Lower leg skin (tissue), 3 donors: ENCODE results near the gene STEAP2.

ENCODE experiments used
- CTCF ChIP-seq, 3 donors: fragments of 450-650 bp; IDR thresholded peaks; one replicate each; pipeline ENCODE4 v1.5.1; 2016; ENCODE audit warnings: antibody characterized with exemption in 3 of 3, mild to moderate bottlenecking in 3 of 3, moderate library complexity in 2 of 3
- POLR2A ChIP-seq, 2 donors: fragments of 450-650 bp; IDR thresholded peaks; one replicate each; pipeline ENCODE4 v1.6.1; 2016 to 2017; ENCODE audit warnings: antibody characterized with exemption in 2 of 2, mild to moderate bottlenecking in 1 of 2, moderate library complexity in 1 of 2

GRCh38 chr7:90225601-90226000 is 14.1 kb downstream of the STEAP2 start:
- TF ChIP-seq CTCF (IDR thresholded peaks at IDR 0.05) (no peak), POLR2A (IDR thresholded peaks at IDR 0.05) (no peak)
